ENCODE measurements around the gene GFAP.

Gene GFAP

DNA sequence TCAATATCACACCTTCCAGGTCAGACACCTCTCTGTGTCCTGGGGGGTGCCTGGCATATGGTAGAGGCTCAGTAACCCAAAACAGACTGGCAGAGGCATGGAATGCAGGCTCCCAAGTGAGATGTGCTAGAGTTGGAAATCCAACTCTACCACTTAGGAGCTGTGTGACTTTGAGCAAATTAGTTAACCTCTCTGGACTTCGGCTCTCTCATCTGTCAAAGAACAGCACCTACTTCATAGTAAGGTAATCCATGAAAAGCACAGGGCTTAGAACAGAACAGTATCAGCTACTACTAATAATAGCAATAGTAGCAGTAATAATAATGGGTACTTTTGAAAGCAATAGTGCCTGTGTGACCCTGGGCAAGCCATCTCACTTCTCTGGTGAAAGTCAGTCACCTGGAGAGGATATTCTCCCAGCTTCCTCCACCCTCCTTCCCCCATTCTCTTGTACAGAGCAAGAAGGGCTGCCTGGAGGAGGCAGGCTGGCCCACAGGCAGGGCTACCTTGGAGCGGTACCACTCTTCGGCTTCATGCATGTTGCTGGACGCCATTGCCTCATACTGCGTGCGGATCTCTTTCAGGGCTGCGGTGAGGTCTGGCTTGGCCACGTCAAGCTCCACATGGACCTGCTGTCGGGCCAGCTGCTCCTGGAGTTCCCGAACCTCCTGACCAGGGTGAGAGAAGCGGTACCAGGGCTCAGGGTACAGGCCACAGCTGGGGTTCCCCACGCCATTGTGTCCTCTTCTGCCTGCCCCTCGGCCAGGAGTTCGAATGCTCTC is 2.3 kb downstream of the GFAP start:
- no peak for DNase-seq

DNA sequence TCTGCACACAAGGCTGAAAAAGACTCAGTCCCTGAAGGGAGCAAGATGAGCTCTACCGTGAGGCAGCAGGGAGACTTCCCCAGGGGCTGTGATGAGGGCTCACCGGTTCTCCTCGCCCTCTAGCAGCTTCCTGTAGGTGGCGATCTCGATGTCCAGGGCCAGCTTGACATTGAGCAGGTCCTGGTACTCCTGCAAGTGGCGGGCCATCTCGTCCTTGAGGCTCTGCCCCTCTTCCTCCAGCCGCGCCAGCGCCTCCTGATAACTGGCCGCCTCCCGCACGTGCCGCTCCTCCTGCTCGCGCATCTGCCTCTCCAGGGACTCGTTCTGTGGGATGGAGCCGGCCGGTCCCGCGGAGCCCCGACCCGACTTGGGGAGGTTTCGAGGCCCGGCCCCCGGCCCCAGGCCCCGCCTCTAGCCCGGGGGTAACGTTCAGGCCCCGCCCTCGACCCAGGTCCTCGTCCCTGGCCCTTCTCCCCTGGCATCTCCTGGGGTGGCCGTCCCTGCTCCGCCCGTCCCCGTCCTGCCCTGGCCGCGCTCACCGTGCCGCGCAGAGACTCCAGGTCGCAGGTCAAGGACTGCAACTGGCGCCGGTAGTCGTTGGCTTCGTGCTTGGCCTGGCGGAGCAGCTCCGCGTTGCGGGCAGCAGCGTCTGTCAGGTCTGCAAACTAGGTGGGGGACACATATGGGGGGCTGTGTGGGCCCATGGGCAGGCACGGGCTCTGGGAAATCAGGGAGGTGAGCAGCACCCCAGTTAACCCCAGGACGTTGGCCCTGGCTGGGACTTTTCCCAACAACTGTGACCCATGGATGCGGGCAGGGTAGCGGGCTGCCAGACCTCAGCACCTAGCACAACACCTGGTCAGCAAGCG is 3.9 kb downstream of the GFAP start:
- peak; percentile 22 for DNase-seq

DNA sequence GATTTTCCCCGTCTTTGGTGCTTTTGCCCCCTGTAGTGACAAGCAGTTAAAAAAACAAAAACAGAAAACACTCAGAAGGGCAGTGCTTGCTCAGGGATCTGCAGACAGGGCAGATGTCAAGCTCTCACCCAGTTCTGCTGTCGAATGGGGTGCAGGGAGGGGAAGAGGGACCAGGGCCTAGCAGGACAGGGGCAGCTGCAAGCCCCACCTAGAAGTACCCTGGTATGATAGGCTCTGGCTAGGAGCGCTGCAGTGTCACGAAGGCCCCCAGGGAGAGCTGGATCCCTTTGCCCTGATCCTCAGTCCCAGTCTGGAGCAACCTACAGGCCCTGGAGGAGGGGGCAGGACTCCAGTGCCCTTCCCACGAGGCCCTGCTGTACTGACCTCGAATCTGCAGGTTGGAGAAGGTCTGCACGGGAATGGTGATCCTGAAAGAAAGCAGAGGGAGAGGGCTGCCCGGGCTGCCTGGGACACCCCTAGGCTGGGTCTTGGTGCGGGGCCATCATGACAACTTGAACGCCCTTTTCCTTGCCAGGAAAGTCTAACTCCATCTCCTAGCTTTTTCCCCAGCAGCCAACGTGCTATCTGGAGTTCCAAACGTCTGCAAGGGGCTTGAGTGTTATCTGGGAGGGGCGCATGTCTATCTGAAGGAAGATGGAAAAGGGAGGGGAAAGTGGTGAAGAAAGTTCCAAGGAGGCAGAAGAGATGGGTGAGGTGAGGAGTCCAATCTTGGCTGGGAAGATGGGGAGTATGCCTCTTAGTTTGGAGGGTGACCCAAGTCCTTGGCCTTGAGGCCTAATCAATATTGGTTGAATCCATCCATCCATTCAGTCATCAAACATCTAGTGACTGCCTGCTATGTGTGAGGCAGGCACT is 4.8 kb downstream of the GFAP start:
- no peak for DNase-seq

DNA sequence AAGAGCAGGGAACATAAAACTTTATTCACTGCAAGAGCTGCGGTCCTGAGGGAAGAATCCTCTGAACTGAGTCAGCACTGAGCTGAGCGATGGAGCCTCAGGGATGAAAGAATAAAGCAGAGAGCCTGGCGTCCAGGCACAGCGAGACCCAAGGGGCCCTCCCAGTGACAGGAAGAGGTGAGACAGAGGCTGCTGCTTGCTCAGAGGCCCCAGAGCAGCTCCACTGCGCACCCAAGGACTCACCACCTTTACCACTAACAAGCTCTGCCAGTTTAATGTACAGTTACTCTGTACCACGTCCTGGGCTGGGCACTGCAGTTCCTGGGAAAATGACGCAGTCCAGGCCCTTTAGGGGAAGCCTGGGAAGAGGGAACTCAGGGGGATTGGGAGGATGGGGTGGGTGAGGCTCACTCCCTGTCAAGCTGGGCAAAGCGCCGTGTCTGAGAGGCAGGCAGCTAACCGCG is 5.6 kb downstream of the GFAP start:
- no peak for DNase-seq

DNA sequence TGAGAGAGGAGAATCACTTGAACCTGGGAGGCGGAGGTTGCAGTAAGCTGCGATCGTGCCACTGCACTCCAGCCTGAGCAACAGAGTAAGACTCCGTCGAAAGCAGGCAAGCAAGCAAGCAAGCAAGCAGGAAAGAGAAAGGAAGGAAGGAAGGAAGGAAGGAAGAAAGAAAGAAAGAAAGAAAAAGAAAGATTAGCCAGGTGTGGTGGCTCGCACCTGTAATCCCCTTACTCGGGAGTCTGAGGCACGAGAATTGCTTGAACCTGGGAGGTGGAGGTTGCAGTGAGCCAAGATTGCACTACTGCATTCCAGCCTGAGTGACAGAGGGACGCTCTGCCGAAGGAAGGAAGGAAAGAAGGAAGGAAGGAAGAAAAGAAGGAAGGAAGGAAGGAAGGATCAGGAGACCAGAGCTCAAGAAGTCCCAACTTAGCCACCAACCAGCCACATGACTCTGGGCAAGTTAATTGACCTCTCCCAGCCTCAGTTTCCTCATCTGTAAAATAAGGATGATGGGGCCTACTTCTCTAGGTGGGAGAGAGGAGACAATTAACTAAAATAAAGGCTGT is 6.5 kb downstream of the GFAP start:
- no peak for DNase-seq

DNA sequence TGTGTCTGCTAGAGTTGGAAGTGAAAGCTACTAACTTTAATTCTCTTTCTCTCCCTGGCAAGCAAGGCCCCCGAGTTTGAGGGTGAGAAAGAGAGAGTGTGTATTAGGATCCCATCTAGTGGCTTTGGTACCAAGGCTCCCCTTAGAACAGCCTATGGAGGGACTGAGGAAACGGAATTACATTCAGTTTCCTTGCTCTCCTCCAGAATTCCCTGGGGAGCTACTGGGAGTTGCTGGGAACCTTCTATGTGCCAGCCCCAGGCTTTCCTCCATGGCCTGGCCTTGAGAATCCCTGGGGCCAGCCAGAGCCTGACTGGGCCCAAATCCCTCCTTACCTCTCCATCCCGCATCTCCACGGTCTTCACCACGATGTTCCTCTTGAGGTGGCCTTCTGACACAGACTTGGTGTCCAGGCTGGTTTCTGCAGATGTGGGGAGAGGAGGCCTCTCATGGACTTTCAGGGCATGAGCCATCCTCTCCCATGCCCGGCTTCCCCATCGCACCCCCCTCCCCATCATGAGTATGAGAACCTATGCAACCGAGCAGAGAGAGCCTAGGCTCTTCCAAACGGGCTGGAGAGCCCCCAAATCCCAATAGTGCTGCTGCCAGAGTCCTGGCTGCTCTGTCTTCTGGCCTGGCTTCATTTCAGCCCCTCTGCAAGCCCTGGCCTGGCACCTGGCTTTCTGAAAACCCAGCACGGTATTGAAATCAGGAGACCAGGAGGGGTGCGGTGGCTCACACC is 7.4 kb downstream of the GFAP start:
- no peak for DNase-seq

DNA sequence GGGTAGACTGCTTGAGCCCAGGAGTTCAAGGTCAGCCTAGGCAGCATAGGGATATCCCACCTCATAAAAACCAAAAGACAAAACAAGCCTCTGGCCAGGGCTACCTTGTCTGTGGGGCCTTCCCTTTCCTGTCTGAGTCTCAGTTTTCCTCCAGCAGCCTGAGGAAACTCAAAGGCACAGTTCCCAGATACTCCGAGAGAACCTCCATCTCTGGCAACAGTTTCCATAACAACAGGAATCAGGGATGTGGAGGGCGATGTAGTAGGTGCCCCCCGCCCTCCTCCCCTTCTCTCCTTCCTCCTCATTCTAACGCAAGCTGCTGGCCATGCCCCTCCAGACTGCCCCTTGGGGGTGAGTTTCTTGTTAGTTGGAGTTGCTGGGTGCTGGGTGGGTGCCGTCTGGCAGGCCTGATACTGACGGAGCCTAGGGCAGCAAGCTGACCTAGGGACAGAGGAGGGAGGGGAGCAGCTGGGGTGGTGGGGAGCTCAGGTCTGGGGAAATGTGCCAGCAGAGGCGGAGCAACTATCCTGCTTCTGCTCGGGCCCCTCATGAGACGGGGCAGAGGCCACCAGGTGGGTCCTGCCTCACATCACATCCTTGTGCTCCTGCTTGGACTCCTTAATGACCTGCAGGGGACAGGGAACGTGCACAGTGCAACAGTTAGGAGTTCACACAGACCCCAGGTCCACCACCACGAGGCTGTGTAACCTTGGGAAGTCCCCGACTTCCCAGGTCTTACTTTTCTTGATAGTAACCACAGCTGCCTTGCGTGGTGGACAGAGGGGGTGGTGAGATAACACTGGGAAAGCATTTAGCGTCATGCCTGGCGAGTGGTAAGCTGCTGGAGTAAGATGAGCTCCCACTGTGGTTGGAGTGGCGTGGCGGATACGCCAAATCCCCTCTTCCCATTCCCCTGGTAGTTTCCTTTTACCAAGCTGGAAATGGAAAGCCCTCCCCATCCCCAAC is 8.3 kb downstream of the GFAP start:
- no peak for DNase-seq

DNA sequence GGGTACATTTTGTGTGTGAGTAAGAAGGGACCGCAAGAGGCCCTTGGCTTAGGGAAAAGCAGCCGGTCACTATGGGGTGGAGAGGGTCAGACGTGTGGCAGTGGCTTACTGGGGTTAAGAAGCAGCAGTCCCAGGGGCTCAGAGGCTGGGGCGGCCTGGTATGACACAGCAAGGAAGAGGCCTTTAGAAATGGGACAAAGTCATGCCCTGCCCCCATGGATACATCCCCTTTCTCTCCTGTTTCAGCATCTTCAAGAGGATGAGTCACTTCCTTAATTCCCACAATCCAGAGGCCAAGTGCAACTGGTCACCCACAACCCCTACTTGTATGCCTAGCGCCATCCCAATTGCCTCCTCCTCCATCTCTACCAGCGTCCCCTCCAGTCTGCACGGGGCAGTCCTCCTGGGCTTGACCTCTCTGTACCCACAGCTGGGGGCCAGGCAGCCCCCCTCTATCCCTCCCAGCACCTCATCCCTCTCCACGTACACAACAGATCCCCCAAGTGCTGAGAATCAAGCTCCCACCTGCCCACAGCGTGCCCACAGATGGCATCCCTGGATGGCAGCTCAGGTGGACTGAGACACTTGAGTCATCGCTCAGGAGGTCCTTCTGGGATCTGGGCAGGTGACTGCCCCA is 9.2 kb downstream of the GFAP start:
- DNase-seq: no peak

DNA sequence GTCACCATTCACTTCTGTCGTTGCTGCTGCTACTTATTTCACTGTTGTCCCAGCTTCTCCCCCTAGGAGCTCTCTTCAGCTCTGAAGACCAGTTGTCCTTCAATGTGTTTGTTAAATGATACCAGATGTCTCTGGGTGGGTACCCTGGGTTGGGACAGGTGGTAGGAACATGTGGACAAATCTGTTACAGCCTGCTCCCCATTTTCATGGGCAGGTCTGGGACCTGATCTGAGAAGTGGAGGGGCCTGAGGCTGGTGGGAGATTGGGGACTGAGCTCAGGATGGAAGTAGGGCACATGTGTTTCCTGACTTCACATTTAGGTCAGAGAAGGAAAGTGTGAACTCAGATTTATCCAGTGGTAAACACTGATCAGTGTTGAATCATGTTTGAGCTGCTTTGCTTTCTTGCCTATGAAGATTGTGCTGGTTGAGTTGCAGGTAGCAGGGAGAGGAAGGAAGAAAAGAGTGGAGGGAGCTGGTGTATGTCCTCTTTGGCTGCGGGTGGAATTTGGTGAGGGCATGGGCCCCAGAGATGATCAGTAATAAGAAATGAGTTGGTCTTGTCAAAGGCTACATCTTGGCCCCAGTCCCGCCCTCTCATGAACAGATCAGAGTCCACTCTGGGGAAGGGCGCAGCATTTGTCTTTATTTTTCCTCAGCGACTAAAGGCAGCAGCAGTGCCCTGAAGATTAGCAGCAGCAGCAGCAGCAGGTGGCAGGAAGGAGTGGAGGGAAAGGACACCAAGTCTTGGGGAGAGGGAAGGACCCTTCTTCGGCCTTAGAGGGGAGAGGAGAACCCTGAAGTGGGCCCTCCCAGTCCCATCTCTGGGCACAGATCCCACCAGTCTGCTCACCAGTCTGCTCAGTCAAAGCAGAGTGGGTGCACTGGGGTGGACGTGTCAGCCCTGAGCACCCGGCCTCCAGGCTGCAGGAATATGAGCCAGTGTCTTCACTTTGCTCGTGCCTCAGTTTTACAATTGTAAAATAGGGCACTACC is 10.0 kb downstream of the GFAP start:
- no peak for DNase-seq

DNA sequence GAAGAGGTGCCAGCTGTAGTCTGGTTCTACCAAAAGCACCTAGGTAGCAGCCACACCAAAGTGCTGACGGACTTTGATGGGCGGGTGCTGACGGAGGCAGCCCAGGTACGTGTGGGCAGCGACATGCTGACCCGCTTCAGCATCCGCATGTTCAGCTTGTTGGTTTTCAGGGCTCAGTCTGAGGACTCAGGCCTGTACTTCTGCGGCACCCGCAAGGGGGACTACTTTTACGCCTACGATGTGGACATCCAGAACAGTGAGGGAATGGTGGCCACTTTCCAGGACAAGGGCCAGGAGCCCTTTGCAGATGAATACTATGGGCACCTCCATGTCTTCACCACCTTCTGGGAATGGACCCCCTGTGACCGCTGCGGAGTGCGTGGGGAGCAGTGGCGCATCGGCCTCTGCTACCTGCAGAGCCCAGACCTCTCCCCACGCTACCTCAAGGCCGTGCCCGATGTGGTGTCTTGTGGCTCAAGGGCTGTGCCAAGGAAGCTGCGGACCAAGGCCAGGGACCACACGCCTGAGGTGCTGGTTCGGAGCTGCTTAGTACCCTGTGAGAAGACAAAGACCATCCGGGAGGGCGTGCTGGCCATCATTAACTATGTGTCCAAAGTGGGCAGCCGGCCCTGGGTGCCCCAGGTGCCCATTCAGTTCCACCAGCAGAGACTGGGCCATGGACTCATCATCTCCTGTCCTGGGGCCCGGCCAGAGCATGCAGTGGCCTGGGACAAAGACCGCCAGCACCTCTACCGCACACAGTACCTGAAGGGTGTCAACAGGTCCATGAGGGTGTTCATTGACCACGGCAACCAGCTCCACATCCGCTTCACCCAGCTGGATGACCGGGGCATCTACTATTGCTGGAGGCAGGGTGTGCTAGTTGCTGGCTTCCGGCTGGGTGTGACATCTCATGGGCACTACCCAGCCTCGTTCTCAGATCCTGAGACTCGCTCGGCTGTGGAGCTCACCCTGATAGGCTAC is 11.0 kb downstream of the GFAP start:
- no peak for DNase-seq

DNA sequence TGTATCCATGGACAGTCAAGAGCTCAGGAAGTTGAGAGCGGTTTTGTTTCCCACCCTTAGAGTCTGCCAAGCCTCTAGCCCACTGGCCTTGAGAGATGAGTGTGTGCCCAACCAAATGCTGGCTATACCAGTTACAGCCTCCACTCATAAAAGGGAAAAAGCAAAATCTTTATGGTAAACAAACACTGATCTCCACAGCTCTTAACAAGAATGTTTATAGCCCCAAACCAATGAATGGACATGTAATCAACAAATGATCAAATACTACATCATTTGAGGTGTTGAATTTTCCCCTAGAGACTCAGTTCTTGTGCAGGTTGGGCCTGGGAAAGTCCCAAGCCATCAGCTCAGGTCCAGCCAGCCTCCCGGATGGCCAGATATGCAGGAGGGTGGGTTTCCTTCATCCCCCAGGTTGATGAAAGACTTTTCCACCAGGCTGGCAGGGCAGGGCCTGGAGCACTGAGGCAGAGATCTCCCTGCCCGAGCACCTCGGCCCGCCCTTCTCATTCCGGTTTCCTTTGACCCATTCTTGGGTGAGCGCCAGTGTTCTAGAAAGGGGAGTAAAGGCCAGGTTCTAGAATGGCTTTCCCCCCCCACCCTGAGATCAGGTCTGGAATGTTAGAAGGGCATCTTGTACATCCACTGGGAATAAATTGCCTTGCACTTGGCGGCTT is 12.2 kb downstream of the GFAP start:
- no peak for DNase-seq

DNA sequence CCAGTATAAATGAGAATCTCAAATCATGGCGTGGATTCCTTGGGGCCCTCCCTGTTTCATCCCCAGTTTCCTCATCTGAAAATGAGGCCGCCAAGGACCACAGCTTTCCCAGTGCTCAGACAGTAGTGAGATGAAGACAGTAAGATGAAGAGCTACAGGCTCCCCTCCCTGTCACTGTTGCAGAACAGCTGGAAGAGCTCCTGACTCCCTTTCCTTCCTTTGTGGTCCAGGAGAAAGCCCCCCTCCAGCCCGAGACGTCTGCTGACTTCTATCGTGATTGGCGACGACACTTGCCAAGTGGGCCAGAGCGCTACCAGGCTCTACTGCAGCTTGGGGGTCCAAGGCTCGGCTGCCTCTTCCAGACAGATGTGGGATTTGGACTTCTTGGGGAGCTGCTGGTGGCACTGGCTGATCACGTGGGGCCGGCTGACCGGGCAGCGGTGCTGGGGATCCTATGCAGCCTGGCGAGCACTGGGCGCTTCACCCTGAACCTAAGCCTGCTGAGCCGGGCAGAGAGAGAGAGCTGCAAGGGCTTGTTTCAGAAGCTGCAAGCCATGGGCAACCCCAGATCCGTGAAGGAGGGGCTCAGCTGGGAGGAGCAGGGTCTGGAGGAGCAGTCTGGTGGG is 13.1 kb downstream of the GFAP start:
- DNase-seq: no peak

DNA sequence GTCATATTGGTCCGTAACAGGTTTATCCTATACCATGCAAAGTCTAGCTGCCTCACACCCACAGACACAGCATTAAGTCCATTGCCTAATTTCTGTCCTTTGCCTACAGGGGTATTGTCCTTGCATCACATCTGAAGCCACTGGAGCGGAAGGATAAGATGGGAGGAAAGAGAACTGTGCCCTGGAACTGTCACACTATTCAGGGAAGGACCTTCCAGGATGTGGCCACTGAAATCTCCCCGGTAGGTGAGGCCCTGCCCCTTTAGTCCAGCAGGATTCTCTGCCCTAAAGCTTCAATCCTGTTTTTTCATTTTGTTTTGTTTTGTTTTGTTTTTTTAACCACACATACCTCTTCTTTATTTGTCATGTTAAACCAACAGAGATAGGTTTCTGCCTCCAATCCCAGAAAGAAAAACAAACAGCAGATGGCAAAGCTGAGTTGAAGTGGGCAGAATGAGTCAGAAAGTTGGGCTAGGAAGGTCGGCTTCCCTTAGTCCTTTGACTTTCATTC is 13.8 kb downstream of the GFAP start:
- DNase-seq: no peak

DNA sequence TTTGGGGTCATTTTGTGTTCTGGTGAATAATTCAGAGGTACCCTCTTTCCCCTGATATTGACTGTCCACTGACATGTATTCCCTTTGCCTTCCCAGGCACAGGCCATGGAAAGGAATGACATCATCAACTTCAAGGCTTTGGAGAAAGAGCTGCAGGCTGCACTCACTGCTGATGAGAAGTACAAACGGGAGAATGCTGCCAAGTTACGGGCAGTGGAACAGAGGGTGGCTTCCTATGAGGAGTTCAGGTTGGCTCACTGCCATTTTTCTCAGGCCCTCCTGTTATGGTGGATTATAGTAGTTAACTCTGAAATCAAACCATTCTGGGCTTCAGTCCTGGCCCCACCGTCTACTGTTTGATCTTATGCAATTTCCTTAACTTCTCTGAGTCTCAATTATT is 14.4 kb downstream of the GFAP start:
- no peak for DNase-seq

DNA sequence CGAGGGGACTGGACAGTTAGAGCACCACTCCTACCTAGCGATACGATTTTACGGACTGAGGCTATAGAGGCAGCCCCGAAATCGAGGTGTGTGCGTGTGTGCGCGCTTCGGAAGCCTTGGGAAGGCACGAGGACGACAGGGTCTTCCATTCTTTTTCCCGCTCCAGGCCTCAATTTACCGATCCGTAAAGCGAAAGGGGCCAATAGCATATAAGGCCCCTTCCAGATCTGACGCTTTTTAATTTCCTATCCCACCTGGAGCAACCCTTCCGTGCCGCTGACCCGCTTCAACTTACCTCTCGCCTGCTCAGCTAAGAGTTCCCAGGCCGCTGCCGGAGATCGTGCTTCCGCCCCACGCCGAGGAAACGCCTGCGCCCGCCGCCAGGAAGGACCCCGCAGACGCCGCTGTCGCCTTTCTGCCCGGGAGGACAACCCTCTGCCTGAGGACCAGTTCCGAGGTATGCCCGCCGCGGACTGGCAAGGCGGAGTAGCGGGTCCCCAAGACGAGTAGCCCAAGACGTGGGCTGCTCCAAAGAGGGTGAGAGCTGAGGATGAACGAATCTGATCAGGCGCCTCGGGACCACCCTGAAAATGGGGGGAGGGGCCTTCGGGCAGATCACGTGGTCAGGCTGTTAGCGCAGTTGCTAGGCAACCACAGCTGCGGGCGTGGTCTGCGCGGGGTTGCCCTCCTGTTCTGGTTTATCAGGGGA is 16.1 kb downstream of the GFAP start, which contains the start of gene EFTUD2:
EFTUD2 (minus strand) TSS at position 372 of the 709 bp plus-strand sequence. CDS start 4,924 bp downstream, outside the sequence.
- DNase-seq: peak; percentile 91

DNA sequence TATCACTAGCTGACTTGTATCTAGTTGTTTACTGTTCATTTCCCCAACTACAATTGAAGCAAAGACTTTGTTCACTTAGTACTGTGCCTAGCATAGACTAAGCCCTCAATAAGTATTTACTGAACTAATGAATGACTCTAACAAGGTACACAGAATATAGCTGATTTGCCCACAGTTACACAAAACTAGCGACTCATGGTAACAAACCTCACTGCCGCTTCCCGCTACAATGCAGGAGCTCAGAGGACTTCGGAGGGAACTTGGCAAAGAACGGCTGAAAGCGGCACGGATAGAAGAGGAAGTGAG is 16.6 kb downstream of the GFAP start:
- no peak for DNase-seq
